Measurements from ENCODE around the gene PTPN3.
"Not testable (repeated sequence)": the region's sequence is repeated elsewhere in the genome, so short reads cannot be mapped to it uniquely, and the experiment has no call there.

Gene PTPN3

GRCh38 chr9:109498195-109499092 is at the start of gene PTPN3:
PTPN3 (minus strand) TSS chr9:109498307; CDS start chr9:109463434, 34,873 bp downstream.
- peak; percentile 57 for DNase-seq (ENCODE audit: low spot score)

GRCh38 chr9:109544954-109545353 is 46.8 kb upstream of the PTPN3 start:
- not testable (repeated sequence) for DNase-seq (ENCODE audit: low spot score)

- no peak for DNase-seq (ENCODE audit: low spot score)
Observed at GRCh38 chr9:109542922-109543321, 44.8 kb upstream of the PTPN3 start.

GRCh38 chr9:109538346-109538745 is 40.2 kb upstream of the PTPN3 start:
- DNase-seq (ENCODE audit: low spot score), result no peak

- DNase-seq (ENCODE audit: low spot score), result no peak
Observed at GRCh38 chr9:109537288-109537687, 39.2 kb upstream of the PTPN3 start.

- no peak for DNase-seq (ENCODE audit: low spot score)
Observed at GRCh38 chr9:109536859-109537258, 38.8 kb upstream of the PTPN3 start.

GRCh38 chr9:109535365-109535764 is 37.3 kb upstream of the PTPN3 start:
- DNase-seq (ENCODE audit: low spot score), result no peak

- DNase-seq (ENCODE audit: low spot score), result no peak
Observed at GRCh38 chr9:109534151-109534550, 36.0 kb upstream of the PTPN3 start.

- DNase-seq (ENCODE audit: low spot score), result not testable (repeated sequence)
Observed at GRCh38 chr9:109532652-109533051, 34.5 kb upstream of the PTPN3 start.

GRCh38 chr9:109522106-109522505 is 24.0 kb upstream of the PTPN3 start:
- DNase-seq (ENCODE audit: low spot score), result no peak

GRCh38 chr9:109520475-109521132 is 22.5 kb upstream of the PTPN3 start:
- peak; percentile 62 for DNase-seq (ENCODE audit: low spot score)

- no peak for DNase-seq (ENCODE audit: low spot score)
Observed at GRCh38 chr9:109519366-109519765, 21.3 kb upstream of the PTPN3 start.

GRCh38 chr9:109518621-109519335 is 20.7 kb upstream of the PTPN3 start:
- DNase-seq (ENCODE audit: low spot score), result no peak

- DNase-seq (ENCODE audit: low spot score), result no peak
Observed at GRCh38 chr9:109517901-109518377, 19.8 kb upstream of the PTPN3 start.

- no peak for DNase-seq (ENCODE audit: low spot score)
Observed at GRCh38 chr9:109513871-109514270, 15.8 kb upstream of the PTPN3 start.

- DNase-seq (ENCODE audit: low spot score), result no peak
Observed at GRCh38 chr9:109512170-109512756, 14.2 kb upstream of the PTPN3 start.

- no peak for DNase-seq (ENCODE audit: low spot score)
Observed at GRCh38 chr9:109510506-109510905, 12.4 kb upstream of the PTPN3 start.

GRCh38 chr9:109510042-109510441 is 11.9 kb upstream of the PTPN3 start:
- DNase-seq (ENCODE audit: low spot score), result not testable (repeated sequence)

GRCh38 chr9:109509611-109510010 is 11.5 kb upstream of the PTPN3 start:
- no peak for DNase-seq (ENCODE audit: low spot score)

- no peak for DNase-seq (ENCODE audit: low spot score)
Observed at GRCh38 chr9:109507421-109507838, 9.3 kb upstream of the PTPN3 start.

- no peak for DNase-seq (ENCODE audit: low spot score)
Observed at GRCh38 chr9:109506097-109506712, 8.1 kb upstream of the PTPN3 start.

GRCh38 chr9:109504689-109505088 is 6.6 kb upstream of the PTPN3 start:
- no peak for DNase-seq (ENCODE audit: low spot score)

All from ecto neural progenitor cell (in vitro differentiated cells).